SH-SY5Y (cell line): Measurements from ENCODE around the gene TMEM167A.

Experiments used
- GATA2 ChIP-seq: IDR thresholded peaks from 2 replicates; pipeline ENCODE4 v1.6.1; 2011; ENCODE audit warnings: mild to moderate bottlenecking, low read depth, low read length
- GATA3 ChIP-seq: IDR thresholded peaks from 2 replicates; pipeline ENCODE4 v1.6.1; 2011; ENCODE audit warnings: low read depth, mild to moderate bottlenecking, low read length, moderate library complexity

DNA sequence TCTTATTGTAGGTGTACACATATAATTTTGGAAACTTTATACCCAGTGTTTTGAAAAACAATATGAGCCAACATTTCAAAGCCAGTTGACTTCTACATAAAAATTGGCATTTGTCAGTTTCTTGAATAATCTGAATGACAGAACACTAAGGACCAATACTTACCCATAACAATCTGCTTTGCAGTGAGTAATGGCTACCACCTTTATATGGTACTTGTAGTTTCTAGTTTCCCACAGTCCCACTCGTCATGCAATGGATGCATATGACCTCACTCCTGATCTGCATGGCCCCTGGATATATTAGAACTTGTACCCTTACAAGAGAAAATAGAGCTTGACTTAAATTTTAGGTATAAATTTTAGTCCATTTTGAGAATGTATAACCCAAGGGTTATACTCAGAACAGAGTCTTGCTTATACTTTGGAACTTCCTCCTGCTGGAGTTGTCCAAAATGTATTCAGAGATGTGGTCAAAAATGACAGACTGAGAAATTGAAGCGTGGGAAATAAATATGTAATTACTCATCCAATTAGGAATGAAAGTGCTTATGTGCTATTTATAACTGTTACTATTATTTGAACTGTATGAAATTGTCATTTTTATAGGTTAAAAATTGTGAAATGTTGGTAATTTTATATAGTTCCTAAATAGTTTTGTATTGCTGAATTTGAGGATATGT lies 19.6 kb upstream of the TMEM167A start:
- no peak for TF ChIP-seq GATA3
- TF ChIP-seq GATA2 = no peak
